HEK293 (cell line): ENCODE results near the gene AP5Z1.
A peak's percentile ranks its signal among the peaks of the same experiment; 100 is the strongest.

Experiments used
- BCL11B ChIP-seq: fragments of 450-650 bp; formaldehyde crosslinking; IDR thresholded peaks from 2 replicates; pipeline ENCODE4 v1.5.1; 2016; ENCODE audit warnings: low read depth, missing biosample characterization, missing genetic modification characterization
- KLF1 ChIP-seq: fragments of 450-650 bp; formaldehyde crosslinking; IDR thresholded peaks from 2 replicates; pipeline ENCODE4 v1.5.1; 2016; ENCODE audit warnings: missing biosample characterization, missing genetic modification characterization
- PRDM1 ChIP-seq: fragments of 450-650 bp; formaldehyde crosslinking; IDR thresholded peaks from 2 replicates; pipeline ENCODE4; 2016; ENCODE audit warnings: missing biosample characterization, missing genetic modification characterization
- SP7 ChIP-seq: fragments of 450-650 bp; formaldehyde crosslinking; IDR thresholded peaks from 2 replicates; pipeline ENCODE4 v1.5.1; 2016; ENCODE audit warnings: missing biosample characterization, missing genetic modification characterization
- ZNF155 ChIP-seq: fragments of 450-650 bp; formaldehyde crosslinking; IDR thresholded peaks from 2 replicates; pipeline ENCODE4 v1.5.1; 2016; ENCODE audit warnings: missing biosample characterization, missing genetic modification characterization
- ZNF266 ChIP-seq: fragments of 450-650 bp; formaldehyde crosslinking; IDR thresholded peaks from 2 replicates; pipeline ENCODE4 v1.5.1; 2016; ENCODE audit warnings: missing biosample characterization, missing genetic modification characterization, low read depth
- ZNF311 ChIP-seq: fragments of 450-650 bp; formaldehyde crosslinking; IDR thresholded peaks from 2 replicates; pipeline ENCODE4 v1.5.1; 2017; ENCODE audit warnings: missing biosample characterization, missing genetic modification characterization, borderline replicate concordance
- ZNF354C ChIP-seq: fragments of 450-650 bp; formaldehyde crosslinking; IDR thresholded peaks from 2 replicates; pipeline ENCODE4 v1.5.1; 2016; ENCODE audit warnings: missing biosample characterization, missing genetic modification characterization, low read depth, borderline replicate concordance
- ZNF473 ChIP-seq: fragments of 450-650 bp; formaldehyde crosslinking; IDR thresholded peaks from 2 replicates; pipeline ENCODE4 v1.5.1; 2017; ENCODE audit warnings: missing biosample characterization, missing genetic modification characterization
- ZNF501 ChIP-seq: fragments of 450-650 bp; formaldehyde crosslinking; IDR thresholded peaks from 2 replicates; pipeline ENCODE4 v1.5.1; 2016; ENCODE audit warnings: missing biosample characterization, missing genetic modification characterization
- ZNF521 ChIP-seq: fragments of 450-650 bp; formaldehyde crosslinking; IDR thresholded peaks from 2 replicates; pipeline ENCODE4 v1.5.1; 2017; ENCODE audit warnings: missing biosample characterization, mild to moderate bottlenecking, missing genetic modification characterization
- ZNF561 ChIP-seq: fragments of 450-650 bp; IDR thresholded peaks from 2 replicates; pipeline ENCODE4 v1.5.1; 2018; ENCODE audit warnings: missing biosample characterization, missing genetic modification characterization, borderline replicate concordance
- ZNF837 ChIP-seq: fragments of 450-650 bp; formaldehyde crosslinking; IDR thresholded peaks from 2 replicates; pipeline ENCODE4 v1.5.1; 2016; ENCODE audit warnings: missing biosample characterization, missing genetic modification characterization
- TF ChIP-seq, protein P1 (sequence below): fragments of 450-650 bp; formaldehyde crosslinking; conservative IDR thresholded peaks from 2 replicates; pipeline ENCODE4 v1.5.1; 2016; ENCODE audit warnings: low read depth, missing biosample characterization, missing genetic modification characterization
- TF ChIP-seq, protein P2 (sequence below): fragments of 450-650 bp; formaldehyde crosslinking; IDR thresholded peaks from 2 replicates; pipeline ENCODE4 v1.5.1; 2016; ENCODE audit warnings: missing biosample characterization, missing genetic modification characterization
- TF ChIP-seq, protein P3 (sequence below): fragments of 450-650 bp; formaldehyde crosslinking; IDR thresholded peaks from 2 replicates; pipeline ENCODE4 v1.5.1; 2016; ENCODE audit warnings: missing biosample characterization, missing genetic modification characterization
- TF ChIP-seq, protein P4 (sequence below): IDR thresholded peaks from 2 replicates; pipeline ENCODE4 v1.6.1; 2011; ENCODE audit warnings: mild to moderate bottlenecking, low read depth, low read length, borderline replicate concordance
- TF ChIP-seq, protein P5 (sequence below): fragments of 450-650 bp; formaldehyde crosslinking; IDR thresholded peaks from 2 replicates; pipeline ENCODE4 v1.5.1; 2016; ENCODE audit warnings: missing biosample characterization, missing genetic modification characterization
- TF ChIP-seq, protein P6 (sequence below): fragments of 450-650 bp; formaldehyde crosslinking; IDR thresholded peaks from 2 replicates; pipeline ENCODE4 v1.5.1; 2016; ENCODE audit warnings: missing biosample characterization, missing genetic modification characterization
- TF ChIP-seq, protein P7 (sequence below): fragments of 450-650 bp; formaldehyde crosslinking; optimal IDR thresholded peaks from 2 replicates; pipeline ENCODE3; 2016; ENCODE audit warnings: missing biosample characterization, mild to moderate bottlenecking, missing genetic modification characterization
- TF ChIP-seq, protein P8 (sequence below): fragments of 450-650 bp; formaldehyde crosslinking; IDR thresholded peaks from 2 replicates; pipeline ENCODE4 v1.5.1; 2017; ENCODE audit warnings: missing biosample characterization, missing genetic modification characterization

Gene AP5Z1

DNA sequence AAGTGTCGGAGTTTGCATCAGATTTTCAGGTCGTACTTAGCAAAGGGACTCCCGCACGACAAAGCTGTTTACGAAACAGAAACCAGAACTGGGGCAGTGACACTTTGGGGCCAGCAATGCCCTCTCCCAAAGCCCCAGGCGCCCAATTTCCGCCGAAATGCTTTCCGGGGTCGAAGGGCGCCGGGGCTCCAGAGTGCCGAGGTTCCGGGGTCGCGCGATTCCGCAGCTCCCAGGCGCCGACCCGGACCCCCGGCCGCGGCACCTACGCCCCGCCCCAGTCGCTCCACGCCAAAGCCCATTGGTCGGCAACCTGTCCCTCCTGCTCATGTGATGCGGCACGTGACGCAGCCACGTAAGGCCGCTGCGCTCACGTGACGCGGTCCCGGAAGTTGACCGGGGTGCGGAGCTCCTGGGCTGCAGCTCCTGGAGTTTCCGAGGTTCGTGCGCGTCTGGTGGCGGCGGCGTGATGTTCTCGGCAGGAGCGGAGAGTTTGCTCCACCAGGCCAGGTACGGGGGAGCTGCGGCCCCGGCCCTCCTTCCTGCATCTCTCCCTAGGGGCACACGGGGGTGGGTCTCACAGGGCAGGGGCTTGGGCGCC is at the start of gene AP5Z1 (continued):
- TF ChIP-seq, protein P1, sequence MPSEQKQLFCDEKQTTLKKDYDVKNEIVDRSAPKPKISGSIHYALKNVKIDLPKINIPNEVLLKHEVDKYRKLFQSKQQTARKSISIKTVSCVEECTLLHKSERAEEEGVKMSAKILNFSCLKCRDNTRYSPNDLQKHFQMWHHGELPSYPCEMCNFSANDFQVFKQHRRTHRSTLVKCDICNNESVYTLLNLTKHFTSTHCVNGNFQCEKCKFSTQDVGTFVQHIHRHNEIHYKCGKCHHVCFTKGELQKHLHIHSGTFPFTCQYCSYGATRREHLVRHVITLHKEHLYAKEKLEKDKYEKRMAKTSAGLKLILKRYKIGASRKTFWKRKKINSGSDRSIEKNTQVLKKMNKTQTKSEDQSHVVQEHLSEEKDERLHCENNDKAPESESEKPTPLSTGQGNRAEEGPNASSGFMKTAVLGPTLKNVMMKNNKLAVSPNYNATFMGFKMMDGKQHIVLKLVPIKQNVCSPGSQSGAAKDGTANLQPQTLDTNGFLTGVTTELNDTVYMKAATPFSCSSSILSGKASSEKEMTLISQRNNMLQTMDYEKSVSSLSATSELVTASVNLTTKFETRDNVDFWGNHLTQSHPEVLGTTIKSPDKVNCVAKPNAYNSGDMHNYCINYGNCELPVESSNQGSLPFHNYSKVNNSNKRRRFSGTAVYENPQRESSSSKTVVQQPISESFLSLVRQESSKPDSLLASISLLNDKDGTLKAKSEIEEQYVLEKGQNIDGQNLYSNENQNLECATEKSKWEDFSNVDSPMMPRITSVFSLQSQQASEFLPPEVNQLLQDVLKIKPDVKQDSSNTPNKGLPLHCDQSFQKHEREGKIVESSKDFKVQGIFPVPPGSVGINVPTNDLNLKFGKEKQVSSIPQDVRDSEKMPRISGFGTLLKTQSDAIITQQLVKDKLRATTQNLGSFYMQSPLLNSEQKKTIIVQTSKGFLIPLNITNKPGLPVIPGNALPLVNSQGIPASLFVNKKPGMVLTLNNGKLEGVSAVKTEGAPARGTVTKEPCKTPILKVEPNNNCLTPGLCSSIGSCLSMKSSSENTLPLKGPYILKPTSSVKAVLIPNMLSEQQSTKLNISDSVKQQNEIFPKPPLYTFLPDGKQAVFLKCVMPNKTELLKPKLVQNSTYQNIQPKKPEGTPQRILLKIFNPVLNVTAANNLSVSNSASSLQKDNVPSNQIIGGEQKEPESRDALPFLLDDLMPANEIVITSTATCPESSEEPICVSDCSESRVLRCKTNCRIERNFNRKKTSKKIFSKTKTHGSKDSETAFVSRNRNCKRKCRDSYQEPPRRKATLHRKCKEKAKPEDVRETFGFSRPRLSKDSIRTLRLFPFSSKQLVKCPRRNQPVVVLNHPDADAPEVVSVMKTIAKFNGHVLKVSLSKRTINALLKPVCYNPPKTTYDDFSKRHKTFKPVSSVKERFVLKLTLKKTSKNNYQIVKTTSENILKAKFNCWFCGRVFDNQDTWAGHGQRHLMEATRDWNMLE, result peak; percentile 90
- TF ChIP-seq, protein P2, sequence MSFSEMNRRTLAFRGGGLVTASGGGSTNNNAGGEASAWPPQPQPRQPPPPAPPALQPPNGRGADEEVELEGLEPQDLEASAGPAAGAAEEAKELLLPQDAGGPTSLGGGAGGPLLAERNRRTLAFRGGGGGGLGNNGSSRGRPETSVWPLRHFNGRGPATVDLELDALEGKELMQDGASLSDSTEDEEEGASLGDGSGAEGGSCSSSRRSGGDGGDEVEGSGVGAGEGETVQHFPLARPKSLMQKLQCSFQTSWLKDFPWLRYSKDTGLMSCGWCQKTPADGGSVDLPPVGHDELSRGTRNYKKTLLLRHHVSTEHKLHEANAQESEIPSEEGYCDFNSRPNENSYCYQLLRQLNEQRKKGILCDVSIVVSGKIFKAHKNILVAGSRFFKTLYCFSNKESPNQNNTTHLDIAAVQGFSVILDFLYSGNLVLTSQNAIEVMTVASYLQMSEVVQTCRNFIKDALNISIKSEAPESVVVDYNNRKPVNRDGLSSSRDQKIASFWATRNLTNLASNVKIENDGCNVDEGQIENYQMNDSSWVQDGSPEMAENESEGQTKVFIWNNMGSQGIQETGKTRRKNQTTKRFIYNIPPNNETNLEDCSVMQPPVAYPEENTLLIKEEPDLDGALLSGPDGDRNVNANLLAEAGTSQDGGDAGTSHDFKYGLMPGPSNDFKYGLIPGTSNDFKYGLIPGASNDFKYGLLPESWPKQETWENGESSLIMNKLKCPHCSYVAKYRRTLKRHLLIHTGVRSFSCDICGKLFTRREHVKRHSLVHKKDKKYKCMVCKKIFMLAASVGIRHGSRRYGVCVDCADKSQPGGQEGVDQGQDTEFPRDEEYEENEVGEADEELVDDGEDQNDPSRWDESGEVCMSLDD, result peak; percentile 60
- TF ChIP-seq ZNF266 (no peak), KLF1 (tag by site-specific recombination) (0 out of 2 replicates have a peak, but pooled peaks have one; percentile 18), ZNF155 (tag by site-specific recombination) (no peak), PRDM1 (tag by site-specific recombination) (no peak), ZNF501 (no peak), ZNF473 (tag by site-specific recombination) (no peak), ZNF837 (no peak), ZNF561 (tag by site-specific recombination) (peak; percentile 87), ZNF354C (tag by site-specific recombination) (no peak), BCL11B (tag by site-specific recombination) (no peak), ZNF311 (tag by site-specific recombination) (no peak), SP7 (tag by site-specific recombination) (peak; percentile 47; the same call in 1 of the 2 replicates), ZNF521 (tag by site-specific recombination) (no peak)
- TF ChIP-seq, protein P3, sequence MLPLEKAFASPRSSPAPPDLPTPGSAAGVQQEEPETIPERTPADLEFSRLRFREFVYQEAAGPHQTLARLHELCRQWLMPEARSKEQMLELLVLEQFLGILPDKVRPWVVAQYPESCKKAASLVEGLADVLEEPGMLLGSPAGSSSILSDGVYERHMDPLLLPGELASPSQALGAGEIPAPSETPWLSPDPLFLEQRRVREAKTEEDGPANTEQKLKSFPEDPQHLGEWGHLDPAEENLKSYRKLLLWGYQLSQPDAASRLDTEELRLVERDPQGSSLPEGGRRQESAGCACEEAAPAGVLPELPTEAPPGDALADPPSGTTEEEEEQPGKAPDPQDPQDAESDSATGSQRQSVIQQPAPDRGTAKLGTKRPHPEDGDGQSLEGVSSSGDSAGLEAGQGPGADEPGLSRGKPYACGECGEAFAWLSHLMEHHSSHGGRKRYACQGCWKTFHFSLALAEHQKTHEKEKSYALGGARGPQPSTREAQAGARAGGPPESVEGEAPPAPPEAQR (tag by site-specific recombination), result no peak
- TF ChIP-seq, protein P4, sequence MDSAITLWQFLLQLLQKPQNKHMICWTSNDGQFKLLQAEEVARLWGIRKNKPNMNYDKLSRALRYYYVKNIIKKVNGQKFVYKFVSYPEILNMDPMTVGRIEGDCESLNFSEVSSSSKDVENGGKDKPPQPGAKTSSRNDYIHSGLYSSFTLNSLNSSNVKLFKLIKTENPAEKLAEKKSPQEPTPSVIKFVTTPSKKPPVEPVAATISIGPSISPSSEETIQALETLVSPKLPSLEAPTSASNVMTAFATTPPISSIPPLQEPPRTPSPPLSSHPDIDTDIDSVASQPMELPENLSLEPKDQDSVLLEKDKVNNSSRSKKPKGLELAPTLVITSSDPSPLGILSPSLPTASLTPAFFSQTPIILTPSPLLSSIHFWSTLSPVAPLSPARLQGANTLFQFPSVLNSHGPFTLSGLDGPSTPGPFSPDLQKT, result no peak; the same call in 1 of the 2 replicates
- TF ChIP-seq, protein P5, sequence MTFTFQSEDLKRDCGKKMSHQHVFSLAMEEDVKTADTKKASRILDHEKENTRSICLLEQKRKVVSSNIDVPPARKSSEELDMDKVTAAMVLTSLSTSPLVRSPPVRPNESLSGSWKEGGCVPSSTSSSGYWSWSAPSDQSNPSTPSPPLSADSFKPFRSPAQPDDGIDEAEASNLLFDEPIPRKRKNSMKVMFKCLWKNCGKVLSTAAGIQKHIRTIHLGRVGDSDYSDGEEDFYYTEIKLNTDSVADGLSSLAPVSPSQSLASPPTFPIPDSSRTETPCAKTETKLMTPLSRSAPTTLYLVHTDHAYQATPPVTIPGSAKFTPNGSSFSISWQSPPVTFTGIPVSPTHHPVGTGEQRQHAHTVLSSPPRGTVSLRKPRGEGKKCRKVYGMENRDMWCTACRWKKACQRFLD (tag by site-specific recombination), result no peak
- TF ChIP-seq, protein P6, sequence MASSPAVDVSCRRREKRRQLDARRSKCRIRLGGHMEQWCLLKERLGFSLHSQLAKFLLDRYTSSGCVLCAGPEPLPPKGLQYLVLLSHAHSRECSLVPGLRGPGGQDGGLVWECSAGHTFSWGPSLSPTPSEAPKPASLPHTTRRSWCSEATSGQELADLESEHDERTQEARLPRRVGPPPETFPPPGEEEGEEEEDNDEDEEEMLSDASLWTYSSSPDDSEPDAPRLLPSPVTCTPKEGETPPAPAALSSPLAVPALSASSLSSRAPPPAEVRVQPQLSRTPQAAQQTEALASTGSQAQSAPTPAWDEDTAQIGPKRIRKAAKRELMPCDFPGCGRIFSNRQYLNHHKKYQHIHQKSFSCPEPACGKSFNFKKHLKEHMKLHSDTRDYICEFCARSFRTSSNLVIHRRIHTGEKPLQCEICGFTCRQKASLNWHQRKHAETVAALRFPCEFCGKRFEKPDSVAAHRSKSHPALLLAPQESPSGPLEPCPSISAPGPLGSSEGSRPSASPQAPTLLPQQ, result no peak
- TF ChIP-seq, protein P7, sequence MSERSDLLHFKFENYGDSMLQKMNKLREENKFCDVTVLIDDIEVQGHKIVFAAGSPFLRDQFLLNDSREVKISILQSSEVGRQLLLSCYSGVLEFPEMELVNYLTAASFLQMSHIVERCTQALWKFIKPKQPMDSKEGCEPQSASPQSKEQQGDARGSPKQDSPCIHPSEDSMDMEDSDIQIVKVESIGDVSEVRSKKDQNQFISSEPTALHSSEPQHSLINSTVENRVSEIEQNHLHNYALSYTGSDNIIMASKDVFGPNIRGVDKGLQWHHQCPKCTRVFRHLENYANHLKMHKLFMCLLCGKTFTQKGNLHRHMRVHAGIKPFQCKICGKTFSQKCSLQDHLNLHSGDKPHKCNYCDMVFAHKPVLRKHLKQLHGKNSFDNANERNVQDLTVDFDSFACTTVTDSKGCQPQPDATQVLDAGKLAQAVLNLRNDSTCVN (tag by site-specific recombination), result peak; percentile 71
- TF ChIP-seq, protein P8, sequence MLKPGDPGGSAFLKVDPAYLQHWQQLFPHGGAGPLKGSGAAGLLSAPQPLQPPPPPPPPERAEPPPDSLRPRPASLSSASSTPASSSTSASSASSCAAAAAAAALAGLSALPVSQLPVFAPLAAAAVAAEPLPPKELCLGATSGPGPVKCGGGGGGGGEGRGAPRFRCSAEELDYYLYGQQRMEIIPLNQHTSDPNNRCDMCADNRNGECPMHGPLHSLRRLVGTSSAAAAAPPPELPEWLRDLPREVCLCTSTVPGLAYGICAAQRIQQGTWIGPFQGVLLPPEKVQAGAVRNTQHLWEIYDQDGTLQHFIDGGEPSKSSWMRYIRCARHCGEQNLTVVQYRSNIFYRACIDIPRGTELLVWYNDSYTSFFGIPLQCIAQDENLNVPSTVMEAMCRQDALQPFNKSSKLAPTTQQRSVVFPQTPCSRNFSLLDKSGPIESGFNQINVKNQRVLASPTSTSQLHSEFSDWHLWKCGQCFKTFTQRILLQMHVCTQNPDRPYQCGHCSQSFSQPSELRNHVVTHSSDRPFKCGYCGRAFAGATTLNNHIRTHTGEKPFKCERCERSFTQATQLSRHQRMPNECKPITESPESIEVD (tag by site-specific recombination), result no peak
